HepG2 (cell line): ENCODE results near the gene SSBP1. TPM values are rescaled to one million over a fixed set of nuclear protein-coding genes. Genes with fewer than 3 reads are reported as not detected.

ENCODE experiments used
- ELF4 ChIP-seq: sonication (generic); formaldehyde crosslinking; IDR thresholded peaks from 2 replicates; pipeline ENCODE4 v1.5.0; 2020; ENCODE audit warnings: missing genetic modification reagents, mild to moderate bottlenecking, moderate library complexity, borderline replicate concordance
- IRF1 ChIP-seq: sonication (generic); formaldehyde crosslinking; IDR thresholded peaks from 2 replicates; pipeline ENCODE4 v1.4.0; 2020; ENCODE audit warnings: low read depth, mild to moderate bottlenecking, missing genetic modification reagents
- SNAI1 ChIP-seq: sonication (generic); formaldehyde crosslinking; IDR thresholded peaks from 2 replicates; pipeline ENCODE4 v1.5.0; 2020; ENCODE audit warnings: mild to moderate bottlenecking, missing genetic modification reagents, borderline replicate concordance
- SP2 ChIP-seq: sonication (generic); formaldehyde crosslinking; IDR thresholded peaks from 2 replicates; pipeline ENCODE4 v1.5.1; 2020; ENCODE audit warnings: mild to moderate bottlenecking, missing genetic modification reagents
- ZNF280D ChIP-seq: sonication (generic); formaldehyde crosslinking; IDR thresholded peaks from 2 replicates; pipeline ENCODE4 v1.5.1; 2020; ENCODE audit warnings: mild to moderate bottlenecking, missing genetic modification reagents
- ZXDC ChIP-seq: sonication (generic); formaldehyde crosslinking; IDR thresholded peaks from 2 replicates; pipeline ENCODE4 v1.5.0; 2020; ENCODE audit warnings: mild to moderate bottlenecking, missing genetic modification reagents
- polyA plus RNA-seq, 8 experiments: library from polyadenylated mRNA; depleted of rRNA in 3 of 8; stranded (reverse) in 7 of 8; unstranded in 1 of 8; fragments of >200 nt; fragmentation: Illumina TruSeq in 4 of 8; extraction: Trizol in 4 of 8; gene quantifications; 2 replicates each; pipeline versions ENCODE4 v1.2.1 to v1.2.3, GENCODE V29; 2011 to 2016; ENCODE audit warnings: low read depth in 4 of 8, missing spikeins in 1 of 8, mixed read lengths in 1 of 8; ENCODE audit not compliant: insufficient read depth in 1 of 8
- total RNA-seq, 5 experiments: library from RNA; depleted of rRNA; stranded (reverse); fragments of >200 nt; fragmentation: Illumina TruSeq; extraction: Trizol; gene quantifications; 2 replicates each; pipeline ENCODE4 v1.2.3, GENCODE V29; 2016; ENCODE audit warnings: low read depth in 1 of 5

SSBP1 gene
- total and polyA plus RNA-seq, 2 of the 13 experiments (the other 11 are each of a cell fraction or from before 2014, with no cell fraction given): 64.4 to 254 TPM

DNA sequence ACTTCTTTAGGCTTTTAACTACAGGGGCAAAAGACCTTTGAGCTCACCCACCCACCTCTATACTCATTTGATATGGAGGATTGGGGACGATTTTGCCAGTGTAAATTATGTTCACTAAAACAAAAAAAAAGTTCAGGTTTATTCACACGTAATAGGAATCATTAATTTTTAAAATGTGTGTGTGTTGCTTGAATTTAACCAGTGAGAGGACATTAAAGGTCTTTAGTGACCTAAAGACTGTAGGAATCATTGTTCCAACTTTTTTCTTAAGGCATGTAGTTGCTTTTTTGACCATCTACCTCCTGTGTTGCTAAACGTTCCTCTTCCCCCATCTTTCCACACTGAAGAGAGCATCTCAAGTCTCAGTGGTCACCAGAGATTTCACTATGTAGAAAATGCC is 1.1 kb downstream of the SSBP1 start (continued):
- TF ChIP-seq ZXDC (no peak), ZNF280D (CRISPR knock-in tag) (no peak), IRF1 (CRISPR knock-in tag) (no peak), ELF4 (CRISPR knock-in tag) (no peak), SP2 (no peak), SNAI1 (CRISPR knock-in tag) (no peak)
